Measurements from ENCODE around the gene ADGRL1.
"Not testable (repeated sequence)": the region's sequence is repeated elsewhere in the genome, so short reads cannot be mapped to it uniquely, and the experiment has no call there.

The ADGRL1 gene

DNA sequence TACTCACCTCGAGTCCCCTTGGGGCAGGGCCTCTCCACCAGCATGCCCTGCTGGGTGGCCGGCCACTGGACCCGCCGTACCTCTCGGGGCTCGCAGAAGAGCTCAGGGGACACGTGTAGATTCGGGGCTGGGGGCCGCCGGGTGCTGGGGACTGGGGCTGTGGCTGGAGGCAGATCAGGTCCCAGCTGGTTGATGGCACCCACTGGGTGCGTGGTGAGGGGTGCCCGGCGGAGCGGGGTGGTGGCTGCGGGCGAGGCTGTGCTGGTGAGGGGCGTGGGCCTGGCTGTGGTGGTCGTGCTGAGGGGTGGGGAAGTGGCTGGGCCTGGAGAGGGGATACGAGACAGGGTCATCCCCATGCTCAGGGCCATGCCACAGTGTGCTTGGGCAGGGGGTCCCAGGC is 44.7 kb downstream of the ADGRL1 start:
- DNase-seq (ENCODE audit: low read depth) = no peak

DNA sequence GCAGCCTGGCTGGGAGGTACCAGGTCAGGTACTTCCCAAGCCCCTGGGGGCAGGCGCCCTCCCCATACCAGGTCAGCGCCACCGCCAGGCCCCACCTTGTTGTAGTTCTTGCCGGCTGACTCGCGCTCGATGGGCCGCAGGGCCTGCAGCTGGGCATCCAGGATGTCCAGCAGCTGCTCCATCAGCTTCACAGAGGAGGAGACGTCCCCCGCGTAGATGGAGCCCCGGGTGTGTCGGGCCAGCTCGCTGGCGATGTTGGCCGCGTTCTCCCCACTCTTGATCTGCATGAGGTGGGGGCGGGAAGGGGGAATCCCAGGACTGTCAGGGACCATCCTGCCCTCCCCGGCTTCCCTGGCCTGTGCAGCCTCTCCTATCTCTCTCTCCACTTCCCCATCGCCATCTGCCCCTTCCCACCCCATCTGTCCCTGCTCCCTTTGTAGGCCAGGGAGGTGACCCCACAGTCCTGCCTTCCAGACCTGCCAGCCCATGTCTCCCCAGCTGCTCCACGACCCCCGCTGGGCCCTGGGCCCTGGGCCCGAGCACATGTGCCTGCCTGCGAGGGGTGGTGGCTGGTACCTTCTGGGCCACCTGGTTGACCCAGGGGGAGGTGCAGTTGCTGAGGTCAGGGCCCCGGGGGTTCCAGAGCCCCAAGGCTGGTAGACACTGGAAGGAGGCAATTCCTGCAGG is 45.8 kb downstream of the ADGRL1 start:
- no peak for DNase-seq (ENCODE audit: low read depth)

DNA sequence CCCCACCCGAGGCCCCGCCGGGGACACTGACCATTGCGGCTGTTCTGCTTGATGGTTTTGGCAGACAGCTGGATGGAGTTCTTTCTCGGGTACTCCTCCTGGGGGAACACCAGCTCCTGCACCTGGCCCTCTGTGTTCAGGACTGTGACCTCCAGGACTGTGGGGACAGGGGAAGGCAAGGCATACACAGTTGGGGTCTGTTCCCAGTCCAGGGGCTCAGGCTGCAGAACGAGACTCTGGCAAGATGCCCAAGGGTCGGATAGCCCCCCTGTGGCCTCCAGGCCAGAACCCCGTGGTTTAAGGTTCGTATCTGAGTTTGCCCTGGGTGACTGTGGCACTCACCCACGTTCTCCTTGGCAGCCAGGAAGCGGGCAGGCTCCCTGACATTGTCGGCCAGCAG is 46.9 kb downstream of the ADGRL1 start:
- no peak for DNase-seq (ENCODE audit: low read depth)

DNA sequence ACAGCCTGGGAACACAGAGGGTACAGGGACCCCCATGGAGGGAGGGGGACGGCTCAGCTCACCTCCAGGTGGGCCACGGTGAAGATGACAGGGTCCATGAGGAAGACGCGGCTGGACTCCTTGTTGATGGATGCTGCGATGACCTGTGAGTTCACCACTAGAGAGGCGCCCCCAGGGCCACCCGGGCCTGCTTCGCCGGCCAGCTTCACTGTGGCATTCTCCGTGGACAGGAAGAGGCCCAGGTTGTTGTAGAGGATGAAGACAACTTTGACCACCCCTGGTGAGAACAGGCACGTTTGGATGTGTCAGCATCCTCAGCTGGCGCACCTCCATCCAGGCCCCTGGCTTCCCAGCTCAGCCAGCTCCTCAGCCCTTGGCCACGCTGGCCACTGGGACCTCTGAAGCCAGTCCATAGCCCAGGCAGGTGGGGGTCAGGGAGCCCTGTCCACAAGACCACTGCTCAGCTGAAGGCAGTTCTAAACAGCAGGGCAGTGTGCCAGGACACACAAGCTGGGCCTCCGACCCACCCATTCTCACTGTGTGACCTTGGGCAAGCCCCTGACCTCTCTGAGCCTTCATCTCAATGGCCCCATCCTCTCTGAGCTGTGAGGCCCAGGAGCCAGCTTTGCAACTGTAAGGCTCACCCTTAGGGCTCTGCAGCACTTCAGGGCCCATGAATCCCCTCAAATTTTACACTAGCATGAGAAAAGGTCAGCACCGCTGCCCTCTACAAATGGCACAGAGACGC is 47.5 kb downstream of the ADGRL1 start:
- no peak for DNase-seq (ENCODE audit: low read depth)

- no peak for DNase-seq (ENCODE audit: low read depth)
Observed at GRCh38 chr19:14156971-14157717, 48.8 kb downstream of the ADGRL1 start.

DNA sequence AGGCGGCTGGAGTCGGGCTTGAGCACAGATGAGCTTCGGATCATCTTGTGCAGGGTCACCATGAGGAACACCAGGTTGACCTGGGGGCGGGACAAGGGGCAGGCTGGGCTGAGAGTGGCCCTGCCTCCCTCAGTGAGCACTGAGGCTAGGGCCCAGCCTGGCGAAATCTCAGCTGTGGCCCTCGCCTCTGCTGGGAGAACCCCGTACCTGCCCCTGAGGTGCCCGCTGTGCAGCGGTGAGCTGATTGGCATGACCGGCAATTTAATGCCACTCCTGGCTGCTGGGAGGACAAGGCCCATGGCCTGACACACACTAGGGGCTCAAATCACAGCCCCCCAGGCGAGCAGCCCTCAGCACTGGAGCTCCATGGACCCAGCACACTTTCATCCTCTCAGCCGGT is 49.8 kb downstream of the ADGRL1 start:
- no peak for DNase-seq (ENCODE audit: low read depth)

GRCh38 chr19:14155371-14155770 is 50.6 kb downstream of the ADGRL1 start:
- no peak for DNase-seq (ENCODE audit: low read depth)

- DNase-seq (ENCODE audit: low read depth) = no peak
Observed at GRCh38 chr19:14152713-14153112, 53.3 kb downstream of the ADGRL1 start.

- DNase-seq (ENCODE audit: low read depth) = no peak
Observed at GRCh38 chr19:14150770-14151661, 55.0 kb downstream of the ADGRL1 start.

DNA sequence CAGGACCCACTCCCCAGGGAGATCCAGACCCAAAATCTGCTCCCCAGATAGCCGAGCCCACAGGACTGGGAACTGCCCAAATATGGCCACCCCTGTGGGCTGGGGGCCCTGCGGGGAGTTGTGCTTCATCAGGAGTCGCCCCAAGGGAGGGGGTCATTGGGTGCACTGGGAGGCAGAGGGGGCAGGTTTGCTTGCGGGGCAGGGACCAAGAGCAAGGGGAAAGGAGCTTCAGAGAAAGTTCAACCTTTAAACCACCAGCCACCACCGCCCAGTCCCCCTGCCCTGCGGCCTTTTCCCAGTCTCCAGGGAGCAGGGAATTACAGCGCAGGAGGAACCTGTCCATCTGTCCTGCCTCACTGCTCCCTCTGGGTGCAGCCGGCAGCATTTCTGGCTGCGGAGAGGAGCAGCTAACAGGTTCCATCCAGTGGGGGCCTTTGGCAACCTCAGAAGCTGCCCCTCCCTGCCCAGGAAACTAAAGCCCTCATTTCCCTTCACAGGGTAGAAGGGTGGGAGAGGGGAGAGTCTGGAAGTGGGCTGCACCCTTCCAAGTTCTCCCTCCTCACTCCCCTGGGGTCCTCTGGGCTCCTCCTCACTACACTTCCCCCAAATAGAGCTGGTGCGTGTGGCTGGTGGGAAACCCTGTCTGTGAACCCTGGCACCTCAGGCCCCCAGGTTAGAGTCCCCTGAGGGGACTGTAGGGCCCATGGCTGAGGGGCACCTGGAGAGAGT is 55.8 kb downstream of the ADGRL1 start:
- DNase-seq (ENCODE audit: low read depth) = no peak

DNA sequence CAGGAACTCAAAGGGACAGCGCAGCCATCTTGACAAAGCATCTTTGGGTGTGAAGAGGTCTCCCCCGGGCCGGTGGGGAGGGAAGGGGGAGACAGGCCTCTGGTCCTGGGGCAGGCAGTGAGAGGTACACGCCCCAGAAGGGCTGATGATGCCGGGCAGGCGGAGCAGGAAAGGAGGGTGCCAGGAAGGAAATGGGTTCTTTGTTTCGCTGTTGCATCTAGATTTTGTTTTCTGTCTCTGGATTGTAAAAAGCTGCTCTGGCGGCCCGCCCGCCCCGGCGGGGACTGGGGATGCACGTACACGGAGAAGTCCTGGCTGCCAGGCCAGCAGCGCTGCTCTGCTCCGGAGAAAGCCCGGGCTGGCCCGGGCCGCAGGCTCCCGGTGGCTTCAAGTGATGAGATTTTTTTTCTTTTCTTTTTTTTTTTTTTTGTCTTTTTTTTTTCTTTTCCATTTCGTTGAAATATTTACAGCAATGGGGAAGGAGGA is 56.4 kb downstream of the ADGRL1 start:
- DNase-seq (ENCODE audit: low read depth) = no peak

GRCh38 chr19:14148751-14149410 is 57.1 kb downstream of the ADGRL1 start:
- no peak for DNase-seq (ENCODE audit: low read depth)

GRCh38 chr19:14147797-14148605 is 58.0 kb downstream of the ADGRL1 start:
- peak; percentile 58 for DNase-seq (ENCODE audit: low read depth)

DNA sequence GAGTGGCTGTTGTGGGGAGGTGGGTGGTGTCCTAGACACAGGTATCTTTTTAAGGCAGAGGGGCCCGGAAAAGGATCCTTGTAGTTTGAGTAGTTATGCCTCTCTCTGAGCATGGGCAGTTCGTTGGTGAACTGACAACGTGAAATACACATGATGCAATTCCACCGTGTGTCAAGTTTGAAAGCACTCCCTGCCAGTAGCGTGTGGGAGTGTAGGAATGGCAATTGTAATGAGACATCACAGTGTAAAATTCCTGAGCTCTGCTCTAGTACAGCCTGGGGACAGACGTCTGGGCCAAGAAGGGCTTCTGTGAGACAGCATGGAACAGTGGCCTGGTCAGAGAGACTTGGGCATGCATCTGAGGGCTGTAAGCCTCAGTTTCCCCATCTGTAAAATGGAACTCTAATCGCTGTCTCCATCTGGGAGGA is 59.2 kb downstream of the ADGRL1 start:
- peak; percentile 79 for DNase-seq (ENCODE audit: low read depth)

DNA sequence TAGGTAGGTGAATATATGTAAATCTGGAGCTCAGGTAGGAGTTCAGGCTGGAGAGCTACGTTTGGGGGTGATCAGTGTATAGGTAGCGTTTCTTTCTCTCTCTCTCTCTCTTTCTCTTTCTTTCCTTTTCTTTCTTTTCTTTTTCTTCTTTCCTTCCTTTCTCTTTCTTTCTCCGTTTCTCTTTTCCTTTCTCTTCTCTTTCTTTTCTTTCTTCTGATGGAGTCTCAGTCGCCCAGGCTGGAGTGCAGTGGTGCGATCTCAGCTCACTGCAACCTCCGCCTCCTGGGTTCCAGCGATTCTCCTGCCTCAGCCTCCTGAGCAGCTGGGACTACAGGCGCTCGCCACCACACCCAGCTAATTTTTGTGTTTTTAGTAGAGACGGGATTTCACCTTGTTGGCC is 59.8 kb downstream of the ADGRL1 start:
- not testable (repeated sequence) for DNase-seq (ENCODE audit: low read depth)

DNA sequence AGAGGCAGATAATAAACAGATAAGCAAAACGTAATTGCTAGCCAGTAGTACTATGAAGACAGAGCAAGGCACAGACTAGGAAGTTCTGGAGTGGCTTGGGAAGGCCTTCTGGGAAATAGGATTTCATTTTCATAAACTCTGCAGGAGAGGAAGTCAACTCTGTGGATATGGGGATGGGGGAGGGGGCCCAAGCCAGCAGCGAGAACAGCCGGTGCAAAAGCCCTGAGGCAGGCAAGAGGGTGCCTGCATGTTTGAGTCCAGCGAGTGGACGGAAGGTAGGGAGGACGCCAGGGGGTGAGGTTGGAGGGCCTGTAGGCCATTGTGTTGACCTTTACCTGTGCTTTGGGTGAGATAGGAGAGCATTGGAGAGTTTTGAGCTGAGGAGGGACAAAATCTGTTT is 60.6 kb downstream of the ADGRL1 start:
- DNase-seq (ENCODE audit: low read depth) = no peak

DNA sequence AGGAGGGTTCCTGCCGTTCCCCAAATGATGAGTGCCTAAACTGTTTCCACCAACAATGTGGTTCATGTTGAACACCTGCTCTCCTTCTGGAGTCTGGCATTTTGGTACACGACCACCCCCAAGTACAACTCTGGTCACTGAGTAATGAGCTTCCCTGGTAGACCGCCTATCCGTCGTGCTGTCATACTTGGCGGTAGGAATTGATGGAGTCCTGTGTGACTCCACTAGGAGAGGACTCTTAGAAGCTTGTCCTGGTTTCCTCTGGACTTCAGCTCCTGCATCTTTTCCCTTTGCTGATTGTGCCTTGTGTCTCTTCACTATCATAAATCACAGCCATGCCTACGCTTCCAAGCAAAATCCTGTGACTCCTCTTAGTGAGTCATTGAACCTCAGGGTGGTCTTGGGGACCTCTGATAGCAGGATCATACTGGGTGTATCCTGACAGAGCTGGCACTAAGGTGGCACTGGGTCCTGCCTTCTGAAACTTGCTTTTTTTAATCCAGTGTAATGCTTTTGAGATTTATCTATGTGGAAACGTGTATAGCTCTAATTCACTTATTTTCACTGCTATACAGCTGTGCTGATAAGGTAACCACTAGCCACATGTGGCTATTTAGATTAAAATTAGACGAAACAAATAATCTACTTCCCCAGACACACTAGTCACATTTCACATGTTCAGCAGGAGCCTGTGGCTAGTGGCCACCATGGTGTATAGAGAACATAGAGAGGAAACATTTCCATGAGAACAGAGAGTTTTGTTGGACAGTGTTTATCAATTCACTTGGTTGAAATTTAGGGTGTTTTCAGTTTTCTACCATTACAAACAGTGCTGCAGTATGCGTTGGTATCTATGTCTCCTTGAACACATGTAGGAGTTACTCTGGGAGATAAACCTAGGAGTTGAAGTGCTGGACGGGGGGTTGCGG is 63.4 kb downstream of the ADGRL1 start:
- DNase-seq (ENCODE audit: low read depth) = no peak

- no peak for DNase-seq (ENCODE audit: low read depth)
Observed at GRCh38 chr19:14141041-14141440, 64.9 kb downstream of the ADGRL1 start.

GRCh38 chr19:14139944-14140343 is 66.0 kb downstream of the ADGRL1 start:
- DNase-seq (ENCODE audit: low read depth) = peak; percentile 59
